ENCODE measurements around the gene C3orf22.
"Not testable (repeated sequence)": the region's sequence is repeated elsewhere in the genome, so short reads cannot be mapped to it uniquely, and the experiment has no call there.

Gene C3orf22

GRCh38 chr3:126558336-126559071 is at the start of gene C3orf22:
Gene C3orf22 (minus strand): TSS chr3:126558932. CDS start chr3:126553390, 5,542 bp downstream.
- no peak for DNase-seq

DNA sequence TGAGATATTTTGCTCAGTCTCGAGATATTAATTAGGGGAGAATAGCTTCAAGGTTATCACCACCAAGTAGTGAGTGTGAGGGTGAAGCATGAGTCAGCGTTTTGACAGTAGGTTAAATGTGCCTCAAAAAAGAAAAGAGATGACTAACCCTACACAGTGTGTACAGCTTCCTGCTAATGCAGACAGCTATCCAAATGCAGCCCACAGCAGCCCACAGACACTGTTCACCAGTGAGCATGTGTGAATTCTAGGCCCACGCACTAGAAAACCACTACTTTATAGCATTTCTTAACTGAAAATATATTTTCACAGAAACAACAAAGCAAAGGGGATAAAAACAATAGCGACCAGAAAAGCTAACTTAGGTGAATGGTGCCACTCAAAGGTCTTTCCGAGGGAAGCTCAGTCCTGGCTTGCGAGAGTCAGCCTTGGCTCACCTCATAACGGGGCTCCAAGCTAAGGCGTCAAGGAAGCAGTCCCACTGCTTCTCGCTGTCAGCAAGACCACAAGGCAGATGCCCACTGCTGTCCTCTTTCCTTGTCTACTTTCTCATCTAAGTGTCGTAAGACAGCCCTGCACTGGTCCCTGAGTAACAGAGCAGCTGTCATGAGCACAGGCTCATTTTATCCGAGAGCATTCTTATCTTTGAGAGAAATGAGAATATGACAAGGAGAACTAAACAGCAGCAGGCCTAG is 48.6 kb upstream of the C3orf22 start:
- DNase-seq: no peak

GRCh38 chr3:126606001-126606400 is 47.3 kb upstream of the C3orf22 start:
- no peak for DNase-seq

GRCh38 chr3:126604691-126605090 is 46.0 kb upstream of the C3orf22 start:
- no peak for DNase-seq

GRCh38 chr3:126599101-126599500 is 40.4 kb upstream of the C3orf22 start:
- no peak for DNase-seq

GRCh38 chr3:126595479-126595878 is 36.7 kb upstream of the C3orf22 start:
- DNase-seq: not testable (repeated sequence)

GRCh38 chr3:126591515-126591914 is 32.8 kb upstream of the C3orf22 start:
- DNase-seq: not testable (repeated sequence)

DNA sequence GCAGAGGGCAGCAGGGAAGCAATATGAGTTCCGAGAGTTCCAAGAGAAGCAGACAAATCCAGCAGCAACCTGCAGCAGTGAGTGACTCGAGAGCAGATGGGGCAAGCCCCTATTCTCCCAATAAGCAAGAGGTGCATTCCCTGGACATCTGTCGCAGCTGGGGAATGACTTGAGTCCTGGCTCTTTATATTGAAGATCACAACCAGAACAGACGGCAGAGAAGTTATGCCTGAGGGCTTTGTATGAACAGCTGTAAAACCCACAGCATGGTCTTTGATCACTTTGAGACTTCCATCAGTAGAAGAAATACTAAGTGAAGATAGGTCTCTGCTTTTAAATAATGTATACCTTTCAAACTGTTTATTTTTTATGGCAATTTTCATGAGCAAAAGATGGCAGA is 23.6 kb upstream of the C3orf22 start:
- DNase-seq: no peak

DNA sequence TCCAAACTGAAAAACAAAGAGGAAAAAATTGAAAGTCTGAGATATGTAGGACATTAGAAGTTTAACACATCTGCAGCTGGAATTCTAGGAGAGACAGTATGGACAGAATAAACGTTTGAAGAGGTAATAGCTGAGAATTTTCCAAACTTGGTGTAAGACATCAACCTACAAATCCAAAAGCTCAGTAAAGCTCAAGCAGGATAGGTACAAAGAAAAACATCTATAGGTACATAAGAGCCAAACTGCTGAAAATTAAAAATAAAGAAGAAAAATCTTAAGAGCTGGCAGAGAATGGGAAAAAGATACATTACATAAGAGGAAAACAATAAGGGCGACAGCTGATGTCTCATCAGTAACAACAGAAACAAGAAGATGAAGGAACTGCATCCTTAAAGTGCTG is 22.8 kb upstream of the C3orf22 start:
- DNase-seq: no peak

GRCh38 chr3:126580746-126581145 is 22.0 kb upstream of the C3orf22 start:
- no peak for DNase-seq

DNA sequence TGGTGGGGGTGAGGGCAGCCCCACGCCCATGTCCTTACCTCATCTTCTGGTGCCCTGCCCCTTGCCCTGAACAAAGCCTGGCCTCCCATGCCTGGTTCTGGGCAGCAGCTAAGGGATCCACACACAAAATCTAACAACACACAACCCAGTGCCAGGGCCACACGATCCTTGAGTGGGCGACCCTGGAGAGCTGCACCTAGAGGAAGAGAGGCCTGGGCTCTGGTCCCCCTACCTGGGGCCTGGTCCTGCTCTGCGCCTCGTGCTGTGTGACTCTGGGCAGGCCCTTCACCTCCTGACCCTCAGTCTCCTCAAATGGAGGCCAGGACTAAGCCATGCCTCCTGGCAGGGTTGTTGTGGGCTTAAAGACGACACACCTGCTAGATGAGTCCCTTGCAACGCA is 20.0 kb upstream of the C3orf22 start:
- DNase-seq: no peak

DNA sequence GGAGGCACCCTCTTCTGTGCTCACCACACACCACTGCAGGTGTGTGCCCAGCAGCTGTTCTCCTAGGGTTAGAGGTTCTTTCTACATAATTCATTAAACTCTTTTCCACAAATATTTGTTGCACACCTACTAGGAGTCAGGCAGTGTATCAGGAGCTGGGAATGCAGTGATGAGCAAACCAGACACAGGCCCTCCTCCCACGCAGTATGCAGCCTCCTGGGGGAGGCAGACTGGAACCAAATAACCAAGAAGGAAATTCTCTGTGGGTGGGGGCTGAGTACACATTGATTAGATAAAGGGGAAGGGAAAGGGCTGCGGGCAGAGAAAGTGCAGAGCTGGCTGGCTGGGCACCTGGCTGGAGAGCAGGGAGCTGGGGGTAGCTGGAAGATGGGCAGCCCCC is 18.5 kb upstream of the C3orf22 start:
- DNase-seq: no peak

- DNase-seq: peak; percentile 7
These were observed 14.9 kb upstream of the C3orf22 start for GRCh38 chr3:126573492-126574117.

- no peak for DNase-seq
These were observed 12.3 kb upstream of the C3orf22 start for GRCh38 chr3:126571078-126571477.

- no peak for DNase-seq
These were observed 11.4 kb upstream of the C3orf22 start for GRCh38 chr3:126570103-126570541.

GRCh38 chr3:126569390-126569975 is 10.8 kb upstream of the C3orf22 start:
- DNase-seq: no peak

DNA sequence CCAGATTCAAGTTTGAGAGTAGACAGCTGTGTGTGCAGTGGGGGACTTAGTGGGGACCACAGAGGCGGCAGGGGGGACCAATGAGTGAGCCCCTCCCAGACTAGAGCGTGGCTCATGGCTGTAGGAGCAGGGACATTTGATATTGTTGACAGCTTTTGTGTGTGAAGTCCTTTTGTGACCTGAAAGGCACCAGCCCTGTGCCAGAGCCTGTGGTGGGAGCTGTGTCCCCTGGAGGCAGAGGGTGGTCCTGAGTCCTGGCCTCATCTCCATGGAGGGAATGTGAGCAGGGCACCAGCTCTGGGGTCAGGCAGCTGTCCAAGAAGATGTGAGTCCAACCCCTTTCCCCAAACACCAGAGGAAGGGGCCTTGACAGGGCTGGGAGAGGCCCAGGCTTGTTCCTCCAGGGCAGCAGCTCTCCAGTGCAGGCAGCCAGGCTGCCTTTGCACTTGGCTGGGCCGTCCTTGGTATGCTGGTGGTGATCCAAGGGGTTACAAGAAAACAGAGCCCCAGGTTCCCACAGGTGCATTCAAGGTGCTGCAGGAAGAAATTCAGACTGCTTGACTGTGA is 10.1 kb upstream of the C3orf22 start:
- DNase-seq: no peak

DNA sequence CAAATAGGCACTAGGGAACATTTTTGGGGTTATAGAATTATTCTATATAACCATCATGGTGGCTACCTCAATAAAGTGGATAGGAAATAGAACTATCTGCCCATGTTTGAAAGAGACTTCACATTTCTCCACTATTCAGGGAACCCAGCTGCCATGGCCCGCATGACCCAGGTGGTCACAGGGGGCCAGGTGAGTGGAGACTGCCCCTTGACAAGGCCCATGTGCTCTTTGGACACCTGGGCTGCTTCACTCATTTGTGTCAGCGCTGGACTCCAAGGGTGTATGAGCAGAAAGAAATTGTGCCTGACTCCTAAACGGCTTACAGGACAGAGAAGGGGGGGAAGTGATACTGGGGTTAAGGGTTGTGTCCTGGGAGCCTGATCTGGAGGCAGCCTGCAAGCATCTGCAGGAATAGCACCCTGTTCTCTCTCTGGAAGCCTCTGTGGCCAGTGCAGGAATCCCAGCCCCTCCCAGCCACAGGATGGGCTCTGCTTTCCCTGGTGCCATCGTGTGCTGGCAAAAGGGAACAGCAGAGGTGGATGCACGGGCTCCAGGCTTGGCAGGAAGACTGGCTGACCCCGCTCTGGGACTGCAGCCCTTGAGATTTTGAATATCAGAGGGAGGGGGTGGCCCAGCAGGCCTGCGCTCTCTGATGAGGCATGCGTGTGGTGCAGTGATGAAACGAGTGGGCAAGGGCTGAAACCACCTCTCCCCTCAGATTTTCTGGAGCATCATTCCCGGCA is 9.1 kb upstream of the C3orf22 start:
- no peak for DNase-seq

DNA sequence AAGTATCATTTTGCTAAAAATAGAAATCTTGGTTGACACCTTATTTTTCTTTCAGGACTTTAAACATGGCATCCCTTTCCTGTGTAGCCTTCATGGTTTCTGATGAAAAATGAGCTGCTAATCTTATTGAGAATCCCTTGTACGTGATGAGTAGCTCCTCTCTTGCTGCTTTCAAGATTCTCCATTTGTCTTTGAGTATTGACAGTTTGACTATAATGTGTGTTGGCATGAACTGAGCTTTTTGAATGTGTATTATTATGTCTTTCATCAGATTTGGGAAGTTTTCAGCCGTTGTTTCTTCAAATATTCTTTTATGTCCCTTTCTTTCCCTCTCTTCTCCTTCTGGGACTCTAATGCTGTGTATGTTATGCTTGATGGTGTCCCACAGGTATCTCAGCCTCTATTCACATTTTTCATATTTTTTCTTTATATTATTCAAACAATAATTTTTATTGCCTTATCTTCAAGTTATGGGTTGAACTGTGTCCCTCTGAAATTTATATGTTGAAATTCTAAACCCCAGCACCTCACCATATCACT is 4.1 kb upstream of the C3orf22 start:
- DNase-seq: no peak

- DNase-seq: no peak
These were observed 971 bp downstream of the C3orf22 start for GRCh38 chr3:126557761-126558160.

- DNase-seq: no peak
These were observed 1.4 kb downstream of the C3orf22 start for GRCh38 chr3:126557415-126557745.

Data from DMS153 (cell line).